ENCODE measurements around the gene SALL1. TPM values are rescaled to one million over a fixed set of nuclear protein-coding genes. Genes with fewer than 3 reads are reported as not detected.
A peak's percentile ranks its signal among the peaks of the same experiment; 100 is the strongest.

SALL1 gene
- total RNA-seq, 1 donor from 2014 or later: 17.4 TPM

DNA sequence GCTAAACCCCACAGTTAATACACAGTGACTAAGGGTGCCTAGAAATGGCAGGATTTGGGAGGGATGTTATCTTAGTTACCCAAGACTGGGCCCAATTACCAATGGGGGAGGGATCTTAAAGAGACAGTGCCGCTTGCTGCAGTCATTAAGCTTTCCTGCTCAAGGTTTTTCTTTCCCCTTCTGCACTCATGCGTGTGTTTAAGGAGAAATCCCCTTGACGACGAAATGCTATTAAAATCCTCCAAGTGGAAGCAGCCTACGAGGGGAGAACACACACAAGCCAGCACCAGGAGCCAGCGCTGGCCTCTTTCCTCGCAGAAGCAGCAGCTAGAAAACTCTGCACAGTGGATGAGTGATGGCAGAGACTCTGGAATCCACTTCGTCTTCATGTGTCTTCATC is 22.0 kb downstream of the SALL1 start:
- no peak for DNase-seq (ENCODE audit: low read depth)
- no peak for TF ChIP-seq CTCF (conservative IDR thresholded peaks at IDR 0.05; ENCODE audit: low read depth, low read length)
- H3K4me3 ChIP-seq (ENCODE audit: low read depth, low read length): no peak overlapping the region

DNA sequence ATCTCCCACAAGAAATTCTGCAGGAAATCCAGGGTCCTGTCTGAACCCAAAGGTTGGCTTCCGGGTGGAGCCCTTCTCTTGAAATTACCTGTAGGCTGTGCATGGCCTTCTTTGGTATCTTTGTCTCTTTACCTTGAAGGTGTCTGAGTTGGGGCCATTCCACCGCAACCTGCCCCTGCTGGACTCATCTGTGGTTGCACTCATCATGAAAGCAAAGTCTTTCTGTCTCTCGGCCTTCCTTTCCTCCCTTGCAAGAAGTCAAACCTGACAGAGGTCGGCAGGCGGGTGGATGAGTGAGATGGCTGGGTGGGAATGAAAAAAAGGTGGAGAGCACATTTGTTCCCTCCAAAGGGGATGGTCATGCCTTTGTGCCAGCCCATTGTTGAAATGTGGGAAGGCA is 25.1 kb downstream of the SALL1 start:
- no peak overlapping the region for H3K4me3 ChIP-seq (ENCODE audit: low read depth, low read length)
- no peak for DNase-seq (ENCODE audit: low read depth)
- TF ChIP-seq CTCF (conservative IDR thresholded peaks at IDR 0.05; ENCODE audit: low read depth, low read length): peak; percentile 9

- no peak overlapping the region for H3K4me3 ChIP-seq (ENCODE audit: low read depth, low read length)
- DNase-seq (ENCODE audit: low read depth): no peak
- peak; percentile 4 for TF ChIP-seq CTCF (conservative IDR thresholded peaks at IDR 0.05; ENCODE audit: low read depth, low read length)
Measured at GRCh38 chr16:51124896-51125295, 26.2 kb downstream of the SALL1 start.

DNA sequence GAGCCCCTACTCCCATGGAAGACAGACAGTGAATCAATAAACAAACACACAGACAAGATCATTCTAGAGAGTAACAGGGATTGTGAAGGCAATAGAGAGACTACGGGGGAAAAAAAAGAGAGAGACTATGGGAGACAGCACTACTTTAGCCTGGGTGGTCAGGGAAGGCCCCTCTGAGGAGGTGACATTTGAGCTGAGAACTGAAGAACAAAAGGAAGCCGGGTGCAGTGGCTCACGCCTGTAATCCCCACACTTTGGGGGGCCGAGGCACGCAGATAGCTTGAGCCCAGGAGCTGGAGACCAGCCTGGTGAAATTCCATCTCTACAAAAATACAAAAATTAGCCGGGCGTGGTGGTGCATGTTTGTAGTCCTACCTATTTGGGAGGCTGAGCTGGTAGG is 29.2 kb downstream of the SALL1 start:
- TF ChIP-seq CTCF (conservative IDR thresholded peaks at IDR 0.05; ENCODE audit: low read depth, low read length): no peak
- no peak for DNase-seq (ENCODE audit: low read depth)
- H3K4me3 ChIP-seq (ENCODE audit: low read depth, low read length): no peak overlapping the region

GRCh38 chr16:51120730-51121347 is 30.2 kb downstream of the SALL1 start:
- H3K4me3 ChIP-seq (ENCODE audit: low read depth, low read length): no peak overlapping the region
- TF ChIP-seq CTCF (conservative IDR thresholded peaks at IDR 0.05; ENCODE audit: low read depth, low read length): no peak
- no peak for DNase-seq (ENCODE audit: low read depth)

DNA sequence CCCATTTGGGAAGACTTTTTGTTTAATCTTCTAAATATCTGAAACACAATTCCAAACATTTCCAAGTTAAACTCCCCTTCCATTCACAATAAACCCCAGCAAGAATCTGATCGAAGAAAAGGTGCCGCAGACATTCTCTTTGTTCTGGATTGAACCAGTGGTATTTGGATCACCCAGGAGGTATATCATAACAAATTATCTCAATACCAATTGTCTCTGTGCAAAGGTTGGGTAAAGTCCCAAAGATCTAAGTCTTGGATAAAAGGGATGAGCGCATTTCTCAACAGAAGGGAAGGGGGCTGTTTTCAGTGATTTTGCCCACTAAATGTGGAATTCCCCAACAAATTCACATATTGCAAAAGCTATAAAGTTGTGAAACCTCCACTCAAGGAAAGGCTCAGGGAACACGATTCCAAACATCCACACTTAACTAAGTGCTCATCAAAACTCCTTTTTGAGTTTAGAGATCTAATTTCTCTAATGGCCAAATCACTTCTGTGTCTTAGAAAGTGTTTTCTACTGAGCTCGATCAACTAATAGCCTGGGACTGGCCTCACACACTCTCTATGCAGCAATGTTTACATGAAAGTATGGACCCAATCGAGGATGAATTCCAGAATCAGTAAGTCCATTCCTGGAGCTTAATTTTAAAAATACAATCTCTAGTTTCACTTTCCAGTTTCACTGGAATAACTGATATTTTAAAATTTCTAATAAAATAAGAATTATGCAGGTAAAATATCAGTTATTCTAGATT is 30.9 kb downstream of the SALL1 start:
- H3K4me3 ChIP-seq (ENCODE audit: low read depth, low read length): no peak overlapping the region
- TF ChIP-seq CTCF (conservative IDR thresholded peaks at IDR 0.05; ENCODE audit: low read depth, low read length): no peak
- no peak for DNase-seq (ENCODE audit: low read depth)

- DNase-seq (ENCODE audit: low read depth): no peak
- no peak overlapping the region for H3K4me3 ChIP-seq (ENCODE audit: low read depth, low read length)
- TF ChIP-seq CTCF (conservative IDR thresholded peaks at IDR 0.05; ENCODE audit: low read depth, low read length): peak; percentile 11
Measured at GRCh38 chr16:51119556-51119955, 31.5 kb downstream of the SALL1 start.
